ENCODE data around the gene SUCO.
A peak's percentile ranks its signal among the peaks of the same experiment; 100 is the strongest.
"Not testable (repeated sequence)": the region's sequence is repeated elsewhere in the genome, so short reads cannot be mapped to it uniquely, and the experiment has no call there.

The SUCO gene, protein sequence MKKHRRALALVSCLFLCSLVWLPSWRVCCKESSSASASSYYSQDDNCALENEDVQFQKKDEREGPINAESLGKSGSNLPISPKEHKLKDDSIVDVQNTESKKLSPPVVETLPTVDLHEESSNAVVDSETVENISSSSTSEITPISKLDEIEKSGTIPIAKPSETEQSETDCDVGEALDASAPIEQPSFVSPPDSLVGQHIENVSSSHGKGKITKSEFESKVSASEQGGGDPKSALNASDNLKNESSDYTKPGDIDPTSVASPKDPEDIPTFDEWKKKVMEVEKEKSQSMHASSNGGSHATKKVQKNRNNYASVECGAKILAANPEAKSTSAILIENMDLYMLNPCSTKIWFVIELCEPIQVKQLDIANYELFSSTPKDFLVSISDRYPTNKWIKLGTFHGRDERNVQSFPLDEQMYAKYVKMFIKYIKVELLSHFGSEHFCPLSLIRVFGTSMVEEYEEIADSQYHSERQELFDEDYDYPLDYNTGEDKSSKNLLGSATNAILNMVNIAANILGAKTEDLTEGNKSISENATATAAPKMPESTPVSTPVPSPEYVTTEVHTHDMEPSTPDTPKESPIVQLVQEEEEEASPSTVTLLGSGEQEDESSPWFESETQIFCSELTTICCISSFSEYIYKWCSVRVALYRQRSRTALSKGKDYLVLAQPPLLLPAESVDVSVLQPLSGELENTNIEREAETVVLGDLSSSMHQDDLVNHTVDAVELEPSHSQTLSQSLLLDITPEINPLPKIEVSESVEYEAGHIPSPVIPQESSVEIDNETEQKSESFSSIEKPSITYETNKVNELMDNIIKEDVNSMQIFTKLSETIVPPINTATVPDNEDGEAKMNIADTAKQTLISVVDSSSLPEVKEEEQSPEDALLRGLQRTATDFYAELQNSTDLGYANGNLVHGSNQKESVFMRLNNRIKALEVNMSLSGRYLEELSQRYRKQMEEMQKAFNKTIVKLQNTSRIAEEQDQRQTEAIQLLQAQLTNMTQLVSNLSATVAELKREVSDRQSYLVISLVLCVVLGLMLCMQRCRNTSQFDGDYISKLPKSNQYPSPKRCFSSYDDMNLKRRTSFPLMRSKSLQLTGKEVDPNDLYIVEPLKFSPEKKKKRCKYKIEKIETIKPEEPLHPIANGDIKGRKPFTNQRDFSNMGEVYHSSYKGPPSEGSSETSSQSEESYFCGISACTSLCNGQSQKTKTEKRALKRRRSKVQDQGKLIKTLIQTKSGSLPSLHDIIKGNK (N-terminal part only)

GRCh38 chr1:172532700-172533512 lies at the start of gene SUCO:
TSS of gene SUCO (plus strand) at chr1:172533150. CDS start at chr1:172533436, 286 bp downstream.
- Mint-ChIP-seq H3K9me3 (no peaks in the 10 kb centered on the region), H3K27me3 (no peaks in the 10 kb centered on the region), H3K36me3 (ENCODE audit: low read depth) (peaks cover 3% of the 10 kb centered on the region), H3K27ac (peak within 1 kb of the TSS; percentile 99), H3K4me1 (ENCODE audit: low read depth) (peaks cover 52% of the 10 kb centered on the region), H3K4me3 (peak within 1 kb of the TSS; percentile 90)

- Mint-ChIP-seq H3K36me3 (ENCODE audit: low read depth) (no peaks in the 10 kb centered on the region), H3K4me1 (ENCODE audit: low read depth) (peaks cover 8% of the 10 kb centered on the region), H3K9me3 (no peaks in the 10 kb centered on the region), H3K27ac (no peak overlapping the region), H3K4me3 (no peak overlapping the region), H3K27me3 (peaks cover 3% of the 10 kb centered on the region)
Observed at GRCh38 chr1:172483448-172483847, 49.5 kb upstream of the SUCO start.

DNA sequence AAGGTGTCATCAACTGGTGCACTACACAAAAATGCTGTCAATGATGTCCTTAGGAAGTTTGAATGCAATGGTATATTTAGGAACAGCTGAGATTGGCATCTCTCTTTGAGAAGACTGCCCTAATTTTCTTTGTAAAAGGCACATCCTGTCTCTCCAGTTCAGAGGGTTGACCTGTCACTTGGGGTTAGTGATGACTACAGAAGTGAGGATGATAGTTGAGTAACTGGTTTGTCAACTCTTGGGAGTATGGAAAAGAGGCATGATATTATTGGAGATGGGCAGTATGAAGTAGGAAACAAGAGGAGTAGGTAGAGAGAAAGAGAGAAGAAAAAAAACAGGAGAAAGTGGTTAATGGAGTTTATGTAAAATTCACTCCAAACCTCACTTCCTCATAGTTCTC lies 48.7 kb upstream of the SUCO start:
- no peaks in the 10 kb centered on the region for H3K9me3 Mint-ChIP-seq
- peaks cover 7% of the 10 kb centered on the region for H3K27me3 Mint-ChIP-seq
- no peak overlapping the region for H3K27ac Mint-ChIP-seq
- H3K4me3 Mint-ChIP-seq: no peak overlapping the region
- H3K4me1 Mint-ChIP-seq (ENCODE audit: low read depth): peaks cover 8% of the 10 kb centered on the region
- no peaks in the 10 kb centered on the region for H3K36me3 Mint-ChIP-seq (ENCODE audit: low read depth)

DNA sequence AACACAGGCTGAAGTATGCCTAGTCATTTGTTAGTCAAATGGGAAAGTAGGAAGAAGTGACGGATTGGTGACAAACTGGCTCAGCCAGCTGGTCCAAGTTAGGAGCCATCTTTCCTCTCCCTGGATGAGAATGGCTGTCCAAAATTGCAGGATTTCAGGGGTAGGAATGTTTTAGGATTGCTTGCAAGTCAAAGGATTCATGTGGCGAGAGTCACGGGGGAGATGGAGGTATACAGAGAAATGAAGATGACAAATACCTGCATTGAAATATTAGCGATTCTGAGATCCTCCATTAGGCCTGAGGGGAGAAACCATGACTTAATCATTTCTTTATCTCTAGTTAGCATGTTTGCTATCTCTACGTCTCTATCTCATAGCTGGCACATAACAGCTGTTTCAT lies 47.3 kb upstream of the SUCO start:
- Mint-ChIP-seq H3K27ac (no peak overlapping the region), H3K4me3 (no peak overlapping the region), H3K9me3 (no peaks in the 10 kb centered on the region), H3K4me1 (ENCODE audit: low read depth) (peaks cover 8% of the 10 kb centered on the region), H3K27me3 (peaks cover 12% of the 10 kb centered on the region), H3K36me3 (ENCODE audit: low read depth) (no peaks in the 10 kb centered on the region)

- no peaks in the 10 kb centered on the region for H3K36me3 Mint-ChIP-seq (ENCODE audit: low read depth)
Observed at GRCh38 chr1:172486805-172487454, 46.0 kb upstream of the SUCO start.

DNA sequence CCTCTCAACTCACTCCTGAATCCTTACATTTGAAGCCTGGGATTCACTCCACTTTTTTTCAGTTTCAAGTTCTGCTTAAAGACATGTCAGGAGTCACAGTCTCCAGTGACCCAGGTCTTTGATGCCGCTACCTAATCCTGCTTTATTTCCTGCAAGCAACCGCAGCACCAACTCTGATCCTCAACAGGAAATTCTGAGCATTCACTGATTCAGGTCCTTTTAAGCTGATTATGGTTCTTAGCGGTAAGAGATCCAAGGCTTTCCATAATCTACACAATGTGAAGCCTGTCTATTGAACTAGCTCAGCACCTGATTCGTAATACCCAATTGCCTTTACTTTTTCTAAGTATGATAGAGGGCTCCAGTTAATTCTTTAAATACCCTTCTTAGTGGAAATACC lies 45.4 kb upstream of the SUCO start:
- Mint-ChIP-seq H3K36me3 (ENCODE audit: low read depth) (no peaks in the 10 kb centered on the region), H3K9me3 (no peaks in the 10 kb centered on the region), H3K4me3 (no peak overlapping the region), H3K4me1 (ENCODE audit: low read depth) (peaks cover 8% of the 10 kb centered on the region), H3K27me3 (peaks cover 15% of the 10 kb centered on the region), H3K27ac (no peak overlapping the region)

More at GRCh38 chr1:172486805-172487454, 46.0 kb upstream of the SUCO start:
- no peak overlapping the region for H3K27ac Mint-ChIP-seq
- no peak overlapping the region for H3K4me3 Mint-ChIP-seq
- H3K9me3 Mint-ChIP-seq: no peaks in the 10 kb centered on the region
- peaks cover 15% of the 10 kb centered on the region for H3K27me3 Mint-ChIP-seq
- peaks cover 8% of the 10 kb centered on the region for H3K4me1 Mint-ChIP-seq (ENCODE audit: low read depth)

- Mint-ChIP-seq H3K4me3 (no peak overlapping the region), H3K36me3 (ENCODE audit: low read depth) (no peaks in the 10 kb centered on the region), H3K27me3 (peaks cover 15% of the 10 kb centered on the region), H3K27ac (no peak overlapping the region), H3K4me1 (ENCODE audit: low read depth) (peaks cover 8% of the 10 kb centered on the region), H3K9me3 (no peaks in the 10 kb centered on the region)
Observed at GRCh38 chr1:172488393-172488792, 44.6 kb upstream of the SUCO start.

DNA sequence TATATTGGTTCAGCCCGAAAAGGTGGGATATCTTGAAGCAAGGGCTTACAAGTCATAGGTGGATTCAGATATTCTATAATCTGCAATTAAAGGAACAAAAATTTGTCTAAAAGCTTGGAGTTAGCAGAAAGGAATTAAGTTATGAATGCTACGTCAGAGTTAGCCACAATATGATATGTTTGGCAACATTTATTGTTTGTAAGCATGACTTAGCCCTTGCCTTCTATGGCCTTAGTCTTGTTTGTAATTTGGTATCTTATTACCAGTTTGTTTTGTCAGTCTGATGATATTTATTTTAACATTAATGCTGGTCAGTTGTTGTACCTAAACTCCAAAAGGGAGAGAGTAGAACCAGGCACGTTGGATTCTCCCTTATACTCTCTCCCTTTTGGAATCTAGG lies 43.1 kb upstream of the SUCO start:
- H3K4me3 Mint-ChIP-seq: no peak overlapping the region
- no peaks in the 10 kb centered on the region for H3K9me3 Mint-ChIP-seq
- H3K27ac Mint-ChIP-seq: no peak overlapping the region
- peaks cover 8% of the 10 kb centered on the region for H3K4me1 Mint-ChIP-seq (ENCODE audit: low read depth)
- H3K36me3 Mint-ChIP-seq (ENCODE audit: low read depth): no peaks in the 10 kb centered on the region
- H3K27me3 Mint-ChIP-seq: peaks cover 15% of the 10 kb centered on the region

- no peaks in the 10 kb centered on the region for H3K36me3 Mint-ChIP-seq (ENCODE audit: low read depth)
- H3K4me3 Mint-ChIP-seq: no peak overlapping the region
- no peak overlapping the region for H3K27ac Mint-ChIP-seq
- peaks cover 13% of the 10 kb centered on the region for H3K27me3 Mint-ChIP-seq
- H3K4me1 Mint-ChIP-seq (ENCODE audit: low read depth): peaks cover 5% of the 10 kb centered on the region
- H3K9me3 Mint-ChIP-seq: no peaks in the 10 kb centered on the region
Observed at GRCh38 chr1:172492421-172492820, 40.5 kb upstream of the SUCO start.

DNA sequence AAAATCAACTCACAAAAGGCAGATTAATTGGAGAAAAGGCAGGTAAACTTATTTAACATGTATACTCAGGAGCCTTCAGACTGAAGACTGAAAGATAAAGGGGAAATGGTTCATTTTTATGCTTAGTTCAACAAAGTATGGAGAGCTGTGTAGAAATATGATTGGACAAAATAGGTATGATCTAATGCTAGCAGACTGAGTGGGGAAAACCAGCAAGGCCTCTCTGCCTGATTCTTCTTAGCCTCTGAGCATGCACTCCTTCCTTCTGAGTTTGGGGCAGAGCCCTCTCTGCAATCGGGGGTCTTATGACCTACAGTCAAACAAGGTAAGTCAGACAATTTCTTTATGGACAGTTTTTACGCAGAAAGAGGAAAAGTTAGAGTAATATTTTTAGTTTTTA lies 38.8 kb upstream of the SUCO start:
- Mint-ChIP-seq H3K4me3 (no peak overlapping the region), H3K36me3 (ENCODE audit: low read depth) (no peaks in the 10 kb centered on the region), H3K27ac (no peak overlapping the region), H3K4me1 (ENCODE audit: low read depth) (no peaks in the 10 kb centered on the region), H3K9me3 (no peaks in the 10 kb centered on the region), H3K27me3 (peaks cover 8% of the 10 kb centered on the region)

DNA sequence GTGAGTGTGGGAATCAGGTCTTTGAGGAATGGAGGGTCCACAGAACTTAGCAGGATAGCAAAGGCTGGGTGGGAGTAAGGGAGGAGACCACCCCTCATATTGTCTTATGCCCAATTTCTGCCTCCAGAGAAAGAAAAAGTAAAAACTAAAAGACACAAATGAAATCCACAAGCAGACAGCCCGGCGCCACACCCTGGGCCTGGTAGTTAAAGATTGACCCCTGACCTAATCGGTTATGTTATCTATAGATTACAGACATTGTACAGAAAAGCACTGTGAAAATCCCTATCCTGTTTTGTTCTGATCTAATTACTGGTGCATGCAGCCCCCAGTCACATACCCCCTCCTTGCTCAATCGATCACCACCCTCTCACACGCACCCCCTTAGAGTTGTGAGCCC lies 36.8 kb upstream of the SUCO start:
- not testable (repeated sequence) for H3K9me3 Mint-ChIP-seq; H3K27me3 Mint-ChIP-seq; H3K27ac Mint-ChIP-seq; H3K36me3 Mint-ChIP-seq (ENCODE audit: low read depth); H3K4me1 Mint-ChIP-seq (ENCODE audit: low read depth); H3K4me3 Mint-ChIP-seq

- Mint-ChIP-seq H3K4me3 (no peak overlapping the region), H3K9me3 (no peaks in the 10 kb centered on the region), H3K27ac (no peak overlapping the region), H3K27me3 (no peaks in the 10 kb centered on the region), H3K4me1 (ENCODE audit: low read depth) (no peaks in the 10 kb centered on the region), H3K36me3 (ENCODE audit: low read depth) (no peaks in the 10 kb centered on the region)
Observed at GRCh38 chr1:172496678-172497077, 36.3 kb upstream of the SUCO start.

GRCh38 chr1:172497230-172497629 lies 35.7 kb upstream of the SUCO start:
- Mint-ChIP-seq H3K36me3 (ENCODE audit: low read depth) (no peaks in the 10 kb centered on the region), H3K27ac (no peak overlapping the region), H3K4me1 (ENCODE audit: low read depth) (no peaks in the 10 kb centered on the region)

GRCh38 chr1:172498857-172499256 lies 34.1 kb upstream of the SUCO start:
- Mint-ChIP-seq H3K36me3 (ENCODE audit: low read depth) (no peaks in the 10 kb centered on the region), H3K4me3 (no peak overlapping the region), H3K9me3 (no peaks in the 10 kb centered on the region), H3K27ac (no peak overlapping the region), H3K27me3 (no peaks in the 10 kb centered on the region), H3K4me1 (ENCODE audit: low read depth) (no peaks in the 10 kb centered on the region)

More at GRCh38 chr1:172497230-172497629, 35.7 kb upstream of the SUCO start:
- Mint-ChIP-seq H3K4me3 (no peak overlapping the region), H3K27me3 (no peaks in the 10 kb centered on the region), H3K9me3 (no peaks in the 10 kb centered on the region)
